ENCODE measurements around the gene TMEM131. TPM values are rescaled to one million over a fixed set of nuclear protein-coding genes. Genes with fewer than 3 reads are reported as not detected.

The TMEM131 gene
- total and polyA plus RNA-seq, 11 donors: 9.3 to 38.3 (median 31.2) TPM

GRCh38 chr2:97733341-97734035 is 262.3 kb downstream of the TMEM131 start:
- no peak overlapping the region for H3K4me3 ChIP-seq
- H3K4me1 ChIP-seq: peaks cover 0 to 2% (median 0%) of the 10 kb centered on the region in 12 donors
- TF ChIP-seq CTCF (IDR thresholded peaks at IDR 0.05) (no peak), POLR2A (IDR thresholded peaks at IDR 0.05) (no peak)
- ATAC-seq (no peak), DNase-seq (peak in 1 of 5 donors; percentile 17)
- intact Hi-C loops (cut with DNase I): no loop called here
- 91 to 97% (median 92%) methylated on average over 11 to 20 of the region's 20 CpGs for WGBS, 4 donors
- no peaks in the 10 kb centered on the region for H3K27me3 ChIP-seq
- no peaks in the 10 kb centered on the region for H3K36me3 ChIP-seq
- no peak overlapping the region for H3K27ac ChIP-seq
- peaks cover 0 to 14% (median 8%) of the 10 kb centered on the region in 12 donors for H3K9me3 ChIP-seq

- DNase-seq (peak in 1 of 5 donors; percentile 24), ATAC-seq (no peak)
- H3K36me3 ChIP-seq: no peaks in the 10 kb centered on the region
- H3K27me3 ChIP-seq: no peaks in the 10 kb centered on the region
- intact Hi-C loops (cut with DNase I): no loop called here
- peaks cover 0 to 14% (median 8%) of the 10 kb centered on the region in 12 donors for H3K9me3 ChIP-seq
- WGBS, 4 donors: 94 to 97% (median 95%) methylated on average over 16 to 28 of the region's 28 CpGs
- TF ChIP-seq CTCF (IDR thresholded peaks at IDR 0.05) (no peak), POLR2A (IDR thresholded peaks at IDR 0.05) (no peak)
- no peak overlapping the region for H3K4me3 ChIP-seq
- H3K4me1 ChIP-seq: peaks cover 0 to 10% (median 4%) of the 10 kb centered on the region in 12 donors
- H3K27ac ChIP-seq: no peak overlapping the region
Measured at GRCh38 chr2:97732436-97733340, 263.1 kb downstream of the TMEM131 start.

- Histone ChIP-seq H3K4me1 (peaks cover 0 to 21% (median 14%) of the 10 kb centered on the region in 12 donors), H3K27ac (no peak overlapping the region), H3K36me3 (no peaks in the 10 kb centered on the region), H3K27me3 (no peaks in the 10 kb centered on the region), H3K4me3 (no peak overlapping the region), H3K9me3 (peaks cover 0 to 18% (median 8%) of the 10 kb centered on the region in 12 donors)
- WGBS, 4 donors: 80 to 88% (median 84%) methylated on average over 9 to 12 of the region's 12 CpGs
- DNase-seq (peak in 1 of 5 donors; percentile 7), ATAC-seq (no peak)
- intact Hi-C loops (cut with DNase I): no loop called here
- TF ChIP-seq POLR2A (IDR thresholded peaks at IDR 0.05) (no peak), CTCF (IDR thresholded peaks at IDR 0.05) (no peak)
Measured at GRCh38 chr2:97731274-97732020, 264.3 kb downstream of the TMEM131 start.

Data from heart left ventricle (tissue), 16 donors.